ENCODE measurements around the gene SFN.
A peak's percentile ranks its signal among the peaks of the same experiment; 100 is the strongest.
"Not testable (repeated sequence)": the region's sequence is repeated elsewhere in the genome, so short reads cannot be mapped to it uniquely, and the experiment has no call there.

Gene SFN

DNA sequence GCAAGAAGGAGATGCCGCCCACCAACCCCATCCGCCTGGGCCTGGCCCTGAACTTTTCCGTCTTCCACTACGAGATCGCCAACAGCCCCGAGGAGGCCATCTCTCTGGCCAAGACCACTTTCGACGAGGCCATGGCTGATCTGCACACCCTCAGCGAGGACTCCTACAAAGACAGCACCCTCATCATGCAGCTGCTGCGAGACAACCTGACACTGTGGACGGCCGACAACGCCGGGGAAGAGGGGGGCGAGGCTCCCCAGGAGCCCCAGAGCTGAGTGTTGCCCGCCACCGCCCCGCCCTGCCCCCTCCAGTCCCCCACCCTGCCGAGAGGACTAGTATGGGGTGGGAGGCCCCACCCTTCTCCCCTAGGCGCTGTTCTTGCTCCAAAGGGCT, 732 bp downstream of the SFN start:
- H3K27me3 ChIP-seq (ENCODE audit: insufficient read depth, low read length) = no peaks in the 10 kb centered on the region
- H2AFZ ChIP-seq (ENCODE audit: low read depth, low read length) = no peak overlapping the region
- peak overlapping the region; percentile 74 for H3K4me3 ChIP-seq (ENCODE audit: low read length)
- H3K36me3 ChIP-seq (ENCODE audit: insufficient read depth, low read length) = no peaks in the 10 kb centered on the region
- H3K4me1 ChIP-seq (ENCODE audit: insufficient read depth, low read length) = peaks cover 9% of the 10 kb centered on the region
- H3K9me3 ChIP-seq (ENCODE audit: low read length) = no peaks in the 10 kb centered on the region

DNA sequence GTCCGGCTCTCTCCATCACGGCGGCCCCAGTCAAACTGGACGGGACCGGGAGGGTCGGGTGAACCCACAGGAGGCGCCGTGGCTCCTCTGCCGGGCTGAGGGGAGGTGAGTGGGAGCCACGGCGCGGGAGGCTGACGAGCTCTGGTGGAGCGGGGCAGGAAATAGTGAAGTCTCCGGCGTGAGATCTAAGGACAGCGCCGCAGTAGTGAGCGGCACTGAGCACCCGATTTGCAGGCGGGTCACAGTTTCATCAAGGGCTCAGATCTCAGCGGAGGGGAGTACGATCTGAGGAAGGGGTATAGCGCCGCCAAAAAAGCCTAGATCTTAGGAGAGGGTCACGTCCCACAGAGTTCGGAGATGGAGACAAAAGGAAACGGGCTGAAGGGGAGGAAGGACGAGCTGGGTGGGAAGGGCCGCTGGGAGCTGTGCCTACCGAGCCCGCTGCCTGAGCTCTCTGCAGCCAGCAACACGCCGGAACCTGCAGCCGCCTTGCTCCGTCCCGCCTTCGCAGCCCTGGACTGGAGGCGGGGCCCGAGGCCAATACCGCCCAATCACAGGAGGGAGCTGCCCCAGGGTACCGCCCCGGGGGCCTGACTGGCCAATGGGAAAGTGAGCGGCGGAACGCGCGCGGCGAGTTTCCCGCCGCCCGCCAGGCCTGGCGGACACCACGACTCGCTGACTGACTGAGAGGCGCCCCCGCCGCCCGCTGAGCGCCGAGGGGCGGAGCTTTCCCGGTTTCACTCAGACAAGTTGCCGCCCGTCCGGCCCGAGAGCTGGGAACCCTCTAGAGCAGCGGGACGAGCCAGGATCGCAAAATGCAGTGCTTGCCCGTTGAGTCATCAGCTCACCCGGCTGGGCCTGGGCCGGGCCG, 1.9 kb downstream of the SFN start:
- Histone ChIP-seq H3K4me3 (ENCODE audit: low read length) (peak overlapping the region; percentile 74), H3K9me3 (ENCODE audit: low read length) (no peaks in the 10 kb centered on the region), H2AFZ (ENCODE audit: low read depth, low read length) (peak overlapping the region; percentile 77), H3K27me3 (ENCODE audit: insufficient read depth, low read length) (no peaks in the 10 kb centered on the region), H3K36me3 (ENCODE audit: insufficient read depth, low read length) (no peaks in the 10 kb centered on the region), H3K4me1 (ENCODE audit: insufficient read depth, low read length) (peaks cover 9% of the 10 kb centered on the region)

DNA sequence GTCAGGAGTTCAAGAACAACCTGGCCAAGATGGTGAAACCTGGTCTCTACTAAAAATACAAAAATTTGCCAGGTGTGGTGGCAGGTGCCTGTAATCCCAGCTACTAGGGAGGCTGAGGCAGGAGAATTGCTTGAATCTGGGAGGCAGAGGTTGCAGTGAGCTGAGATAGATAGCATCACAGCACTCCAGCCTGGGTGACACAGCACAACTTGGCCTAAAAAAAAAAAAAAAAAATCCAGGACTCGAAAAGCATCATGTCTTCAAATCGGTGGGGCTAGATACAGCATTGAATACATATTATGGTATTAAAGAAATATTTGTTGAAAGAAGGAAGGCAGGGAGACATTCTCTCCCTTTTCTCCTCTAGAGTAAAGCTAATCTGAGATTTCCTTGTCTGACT, 10.1 kb downstream of the SFN start:
- not testable (repeated sequence) for H3K9me3 ChIP-seq (ENCODE audit: low read length); H2AFZ ChIP-seq (ENCODE audit: low read depth, low read length); H3K27me3 ChIP-seq (ENCODE audit: insufficient read depth, low read length); H3K4me3 ChIP-seq (ENCODE audit: low read length); H3K4me1 ChIP-seq (ENCODE audit: insufficient read depth, low read length); H3K36me3 ChIP-seq (ENCODE audit: insufficient read depth, low read length)

DNA sequence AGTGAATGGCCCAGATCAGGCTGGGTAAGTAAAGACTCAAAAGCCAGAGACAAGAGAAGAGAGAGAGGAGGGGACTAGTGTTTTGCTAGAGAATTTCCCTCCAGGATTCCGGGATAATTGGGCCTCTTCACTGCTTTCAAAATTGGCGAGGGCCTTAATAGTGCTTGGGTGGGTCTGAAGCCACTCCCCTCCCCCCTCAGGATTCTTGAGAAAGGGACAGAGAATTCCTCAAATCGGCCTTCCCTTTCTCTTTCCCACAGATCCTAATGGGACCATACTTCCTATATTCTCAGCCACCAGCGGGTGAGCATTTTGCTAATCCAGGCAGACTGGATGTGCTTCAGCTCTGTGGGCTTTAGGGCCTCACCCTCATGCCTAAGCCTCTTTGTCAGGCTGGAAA, 11.9 kb downstream of the SFN start:
- Histone ChIP-seq H3K9me3 (ENCODE audit: low read length) (no peaks in the 10 kb centered on the region), H2AFZ (ENCODE audit: low read depth, low read length) (no peak overlapping the region), H3K27me3 (ENCODE audit: insufficient read depth, low read length) (no peaks in the 10 kb centered on the region), H3K4me1 (ENCODE audit: insufficient read depth, low read length) (no peaks in the 10 kb centered on the region), H3K4me3 (ENCODE audit: low read length) (no peak overlapping the region), H3K36me3 (ENCODE audit: insufficient read depth, low read length) (peaks cover 15% of the 10 kb centered on the region)

DNA sequence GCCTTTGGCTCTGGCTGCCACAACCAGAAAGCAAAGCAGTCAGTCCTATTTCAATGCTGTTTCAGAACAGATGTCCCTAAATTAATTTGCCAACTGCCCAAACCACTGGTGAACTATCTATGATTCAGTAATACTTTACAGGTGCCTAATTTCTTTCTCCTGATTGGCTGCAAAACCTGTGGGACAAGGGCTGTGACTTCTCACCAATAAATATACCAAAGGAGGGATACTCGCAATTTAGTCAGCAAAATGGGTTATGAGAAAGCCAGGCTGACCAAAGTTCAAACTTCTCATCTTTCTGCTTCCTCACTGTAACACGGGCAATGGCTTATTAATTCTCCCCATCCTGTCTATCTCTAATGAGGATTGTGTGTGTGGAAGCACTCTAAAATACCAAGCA, 14.4 kb downstream of the SFN start:
- peaks cover 30% of the 10 kb centered on the region for H3K36me3 ChIP-seq (ENCODE audit: insufficient read depth, low read length)
- no peaks in the 10 kb centered on the region for H3K9me3 ChIP-seq (ENCODE audit: low read length)
- H3K4me3 ChIP-seq (ENCODE audit: low read length) = no peak overlapping the region
- H3K4me1 ChIP-seq (ENCODE audit: insufficient read depth, low read length) = no peaks in the 10 kb centered on the region
- no peaks in the 10 kb centered on the region for H3K27me3 ChIP-seq (ENCODE audit: insufficient read depth, low read length)
- no peak overlapping the region for H2AFZ ChIP-seq (ENCODE audit: low read depth, low read length)

DNA sequence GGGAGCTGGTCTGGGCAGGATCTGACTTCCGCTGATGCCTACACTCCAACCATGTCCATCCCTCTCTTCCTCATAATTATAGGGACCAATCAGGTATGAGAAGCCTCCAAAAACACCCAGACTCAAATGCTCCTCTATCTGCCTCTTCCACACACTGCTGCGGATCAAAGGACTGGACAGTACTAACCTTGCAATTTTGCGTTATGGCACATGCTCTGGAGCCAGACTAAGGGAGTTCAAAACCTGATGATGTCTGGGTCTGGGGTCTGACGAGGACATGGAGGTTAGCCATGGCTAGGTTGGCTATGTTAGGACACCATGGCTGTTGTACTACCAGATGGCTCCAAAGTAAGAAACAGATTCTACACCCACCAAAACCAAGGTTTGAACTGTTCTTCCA, 16.8 kb downstream of the SFN start:
- no peaks in the 10 kb centered on the region for H3K9me3 ChIP-seq (ENCODE audit: low read length)
- H3K27me3 ChIP-seq (ENCODE audit: insufficient read depth, low read length) = no peaks in the 10 kb centered on the region
- no peaks in the 10 kb centered on the region for H3K4me1 ChIP-seq (ENCODE audit: insufficient read depth, low read length)
- no peak overlapping the region for H3K4me3 ChIP-seq (ENCODE audit: low read length)
- H3K36me3 ChIP-seq (ENCODE audit: insufficient read depth, low read length) = peaks cover 53% of the 10 kb centered on the region
- H2AFZ ChIP-seq (ENCODE audit: low read depth, low read length) = no peak overlapping the region

DNA sequence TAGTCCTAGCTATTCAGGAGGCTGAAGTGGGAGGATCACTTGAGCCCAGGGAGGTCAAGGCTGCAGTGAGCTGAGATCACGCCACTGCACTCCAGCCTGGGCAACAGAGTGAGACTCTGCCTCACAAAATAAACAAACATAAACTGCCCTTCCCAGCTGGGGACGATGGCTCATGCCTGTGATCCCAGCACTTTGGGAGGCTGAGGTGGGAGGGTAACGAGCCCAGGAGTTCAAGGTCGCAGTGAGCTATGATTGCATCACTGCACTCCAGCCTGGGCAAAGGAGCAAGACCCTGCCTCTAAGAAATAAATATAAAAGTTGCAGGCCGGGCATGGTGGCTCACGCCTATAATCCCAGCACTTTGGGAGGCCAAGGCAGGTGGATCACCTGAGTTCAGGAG, 18.7 kb downstream of the SFN start:
- H3K9me3 ChIP-seq (ENCODE audit: low read length); H3K4me1 ChIP-seq (ENCODE audit: insufficient read depth, low read length); H2AFZ ChIP-seq (ENCODE audit: low read depth, low read length); H3K4me3 ChIP-seq (ENCODE audit: low read length); H3K27me3 ChIP-seq (ENCODE audit: insufficient read depth, low read length): not testable (repeated sequence)
- peaks cover 64% of the 10 kb centered on the region for H3K36me3 ChIP-seq (ENCODE audit: insufficient read depth, low read length)

DNA sequence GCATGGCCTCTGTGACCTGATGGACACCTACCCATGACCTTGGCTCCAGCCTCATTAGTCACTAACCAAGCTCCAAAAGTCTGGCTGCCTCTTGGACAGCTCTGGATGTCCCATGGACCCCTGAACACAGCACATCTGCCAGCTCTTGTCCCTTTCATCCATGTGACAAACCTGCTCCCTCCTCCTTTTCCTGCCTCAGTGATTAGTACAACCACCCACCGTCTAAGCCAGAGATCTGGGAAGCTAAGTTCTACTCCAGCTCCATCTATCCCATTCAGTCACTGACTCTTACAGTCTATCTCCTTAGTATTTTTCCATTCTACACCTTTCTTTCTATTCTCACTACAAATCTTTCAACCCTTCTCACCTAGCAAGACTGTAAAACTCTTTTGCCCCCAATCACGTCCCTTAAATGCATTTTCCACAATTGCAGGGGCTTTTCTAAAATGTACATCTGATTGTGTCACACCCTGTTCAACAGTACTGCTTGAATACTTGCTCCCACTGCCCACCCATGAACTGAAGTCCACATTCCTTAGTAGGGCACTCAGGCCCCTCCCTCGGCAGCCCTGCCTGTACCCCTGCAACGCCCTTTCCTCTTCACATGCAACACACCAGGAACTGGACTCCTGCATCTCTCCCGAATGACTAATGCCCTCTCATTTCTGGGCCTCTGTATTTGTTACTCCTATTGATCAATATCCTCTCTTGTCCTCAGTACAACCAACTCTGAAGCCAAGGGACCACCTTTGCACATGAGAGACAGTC, 19.9 kb downstream of the SFN start:
- no peaks in the 10 kb centered on the region for H3K4me1 ChIP-seq (ENCODE audit: insufficient read depth, low read length)
- H3K9me3 ChIP-seq (ENCODE audit: low read length) = no peaks in the 10 kb centered on the region
- peaks cover 62% of the 10 kb centered on the region for H3K36me3 ChIP-seq (ENCODE audit: insufficient read depth, low read length)
- no peaks in the 10 kb centered on the region for H3K27me3 ChIP-seq (ENCODE audit: insufficient read depth, low read length)
- H3K4me3 ChIP-seq (ENCODE audit: low read length) = no peak overlapping the region
- H2AFZ ChIP-seq (ENCODE audit: low read depth, low read length) = no peak overlapping the region

DNA sequence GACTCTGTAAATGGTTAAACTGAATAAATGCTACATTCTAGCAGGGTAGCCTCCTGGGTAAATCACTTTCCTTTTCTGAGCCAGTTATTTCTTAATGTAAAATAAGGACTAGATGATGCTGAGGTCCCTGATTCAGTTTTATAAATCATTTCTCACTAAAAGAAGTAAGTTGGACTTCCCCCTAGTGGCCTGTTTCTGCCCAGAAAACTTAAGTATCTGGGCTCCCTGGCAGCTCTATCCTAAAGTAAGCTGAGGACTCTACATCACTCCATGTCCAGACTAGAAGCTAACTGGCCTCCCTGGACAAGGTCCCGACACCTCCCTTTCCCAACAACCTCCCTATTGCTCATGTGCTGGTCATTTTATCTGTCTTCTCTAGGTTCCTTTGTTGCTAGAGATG, 24.2 kb downstream of the SFN start:
- peaks cover 53% of the 10 kb centered on the region for H3K36me3 ChIP-seq (ENCODE audit: insufficient read depth, low read length)
- H3K27me3 ChIP-seq (ENCODE audit: insufficient read depth, low read length) = no peaks in the 10 kb centered on the region
- H3K4me3 ChIP-seq (ENCODE audit: low read length) = no peak overlapping the region
- peaks cover 15% of the 10 kb centered on the region for H3K4me1 ChIP-seq (ENCODE audit: insufficient read depth, low read length)
- H2AFZ ChIP-seq (ENCODE audit: low read depth, low read length) = no peak overlapping the region
- H3K9me3 ChIP-seq (ENCODE audit: low read length) = no peaks in the 10 kb centered on the region

DNA sequence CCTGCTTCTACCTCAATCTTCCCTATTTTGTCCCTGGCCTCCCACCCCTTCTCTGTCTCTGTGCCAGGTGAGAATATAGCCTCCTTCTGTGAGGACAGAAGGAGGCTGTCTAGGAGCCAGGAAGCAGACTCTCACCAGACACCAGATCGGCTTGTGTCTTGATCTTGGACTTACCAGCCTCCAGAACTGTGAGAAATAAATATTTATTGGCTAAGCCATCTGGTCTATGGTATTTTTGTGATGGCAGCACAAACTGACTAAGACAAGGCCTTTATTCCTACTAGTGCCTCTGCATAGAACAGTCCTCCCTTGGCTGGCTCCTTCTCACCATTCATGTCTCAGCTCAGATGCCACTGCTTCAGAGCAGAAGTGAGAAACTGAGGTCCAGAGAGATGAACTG, 25.3 kb downstream of the SFN start:
- H3K4me1 ChIP-seq (ENCODE audit: insufficient read depth, low read length) = peaks cover 15% of the 10 kb centered on the region
- no peaks in the 10 kb centered on the region for H3K9me3 ChIP-seq (ENCODE audit: low read length)
- no peak overlapping the region for H2AFZ ChIP-seq (ENCODE audit: low read depth, low read length)
- peaks cover 53% of the 10 kb centered on the region for H3K36me3 ChIP-seq (ENCODE audit: insufficient read depth, low read length)
- H3K4me3 ChIP-seq (ENCODE audit: low read length) = no peak overlapping the region
- H3K27me3 ChIP-seq (ENCODE audit: insufficient read depth, low read length) = no peaks in the 10 kb centered on the region

DNA sequence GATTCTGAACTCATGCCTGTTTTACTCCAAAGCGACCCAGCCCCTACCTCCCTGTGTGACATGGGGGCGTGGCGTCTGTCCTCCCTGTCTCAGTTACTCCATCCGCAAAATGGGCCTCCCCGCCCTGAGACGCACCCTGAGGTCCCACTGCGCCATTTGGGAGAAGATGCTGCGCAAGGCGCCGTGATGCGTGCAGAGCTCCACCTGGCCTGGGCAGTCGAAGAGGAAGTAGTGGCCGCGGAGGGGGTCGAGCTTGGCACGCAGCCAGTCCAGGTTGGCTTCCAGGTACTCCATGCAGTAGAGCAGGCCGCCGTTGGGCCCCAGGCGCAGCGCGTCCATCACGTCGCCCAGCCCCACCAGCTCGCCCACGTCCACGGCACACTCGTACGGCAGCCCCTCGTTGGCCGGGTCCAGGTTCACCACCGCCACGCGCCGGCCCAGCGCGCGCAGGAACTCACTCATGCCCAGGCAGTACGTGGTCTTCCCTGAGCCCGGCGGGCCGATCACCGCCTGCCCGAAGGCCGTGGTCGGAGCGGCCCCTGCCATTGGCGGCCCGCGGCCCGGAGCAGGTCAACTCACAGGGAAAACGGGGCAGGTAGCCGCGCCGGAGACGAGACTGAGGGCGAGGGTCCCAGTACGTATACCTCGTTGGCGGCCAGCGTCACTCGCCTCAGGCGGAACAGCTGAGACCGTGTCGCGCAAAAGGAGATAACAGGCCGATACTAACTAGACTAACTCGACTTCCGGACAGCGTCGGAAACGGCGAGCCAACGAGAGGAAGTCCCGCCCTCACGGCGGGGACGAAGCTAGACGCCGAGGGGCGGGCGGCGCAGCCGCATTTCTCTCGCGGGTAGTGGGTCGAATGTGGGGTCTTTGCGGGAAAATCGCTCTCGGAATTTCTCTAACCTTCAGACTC, 26.9 kb downstream of the SFN start, which contains the start of gene GPN2:
TSS of gene GPN2 (minus strand) at position 733 of the 916 bp plus-strand sequence. CDS start at position 546, 187 bp downstream.
- peak within 1 kb of the TSS; percentile 63 for H2AFZ ChIP-seq (ENCODE audit: low read depth, low read length)
- peak within 1 kb of the TSS; percentile 83 for H3K4me3 ChIP-seq (ENCODE audit: low read length)
- peaks cover 49% of the 10 kb centered on the region for H3K36me3 ChIP-seq (ENCODE audit: insufficient read depth, low read length)
- peaks cover 15% of the 10 kb centered on the region for H3K4me1 ChIP-seq (ENCODE audit: insufficient read depth, low read length)
- no peaks in the 10 kb centered on the region for H3K9me3 ChIP-seq (ENCODE audit: low read length)
- H3K27me3 ChIP-seq (ENCODE audit: insufficient read depth, low read length) = no peaks in the 10 kb centered on the region

DNA sequence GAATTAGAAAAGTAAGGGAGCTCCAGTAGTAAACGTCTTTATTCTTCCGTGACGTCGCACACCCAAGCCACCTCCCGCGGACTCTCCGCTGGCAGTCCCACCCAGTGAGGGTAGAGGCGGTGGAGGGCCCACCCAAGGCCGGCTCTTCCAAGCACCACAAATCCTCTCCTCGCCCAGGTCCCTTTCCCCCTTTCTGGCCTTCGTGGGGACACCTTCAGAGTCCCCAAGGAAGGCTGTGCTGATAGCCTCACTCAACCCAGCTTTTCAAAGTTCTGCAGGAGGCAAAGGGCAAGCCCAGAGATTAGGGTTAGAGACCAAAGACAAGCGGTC, 27.5 kb downstream of the SFN start:
- H3K4me1 ChIP-seq (ENCODE audit: insufficient read depth, low read length) = peaks cover 15% of the 10 kb centered on the region
- H3K4me3 ChIP-seq (ENCODE audit: low read length) = peak overlapping the region; percentile 83
- no peaks in the 10 kb centered on the region for H3K27me3 ChIP-seq (ENCODE audit: insufficient read depth, low read length)
- H2AFZ ChIP-seq (ENCODE audit: low read depth, low read length) = peak overlapping the region; percentile 63
- H3K36me3 ChIP-seq (ENCODE audit: insufficient read depth, low read length) = peaks cover 50% of the 10 kb centered on the region
- H3K9me3 ChIP-seq (ENCODE audit: low read length) = no peaks in the 10 kb centered on the region

DNA sequence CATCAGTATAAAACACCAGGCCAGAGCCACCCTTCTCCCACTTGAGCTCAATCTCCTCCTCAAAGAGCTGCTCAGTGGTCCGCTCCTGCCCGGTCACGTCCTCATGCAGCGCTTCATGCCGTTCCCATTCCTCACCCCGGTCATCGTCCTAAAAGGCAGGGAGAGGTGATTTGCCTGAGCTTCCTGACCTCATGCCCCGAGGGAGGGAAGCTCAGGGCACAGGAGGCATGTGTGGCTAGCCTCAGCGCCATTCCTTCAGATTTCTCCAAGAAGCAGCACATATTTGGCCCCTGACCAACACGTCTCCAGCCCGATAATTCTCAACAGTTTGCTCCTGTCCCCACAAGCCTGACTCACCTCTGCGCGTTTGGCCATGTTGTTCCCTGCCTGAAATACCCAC, 31.3 kb downstream of the SFN start:
- H2AFZ ChIP-seq (ENCODE audit: low read depth, low read length) = no peak overlapping the region
- H3K9me3 ChIP-seq (ENCODE audit: low read length) = no peaks in the 10 kb centered on the region
- no peaks in the 10 kb centered on the region for H3K27me3 ChIP-seq (ENCODE audit: insufficient read depth, low read length)
- peaks cover 14% of the 10 kb centered on the region for H3K4me1 ChIP-seq (ENCODE audit: insufficient read depth, low read length)
- H3K36me3 ChIP-seq (ENCODE audit: insufficient read depth, low read length) = peaks cover 38% of the 10 kb centered on the region
- H3K4me3 ChIP-seq (ENCODE audit: low read length) = no peak overlapping the region

All from neuron (in vitro differentiated cells).